Germinal center (tissue), 1 donor: Measurements from ENCODE around the gene MED13L.
"Not testable (repeated sequence)": the region's sequence is repeated elsewhere in the genome, so short reads cannot be mapped to it uniquely, and the experiment has no call there.

Experiments used
- DNase-seq: peaks from one replicate; pipeline ENCODE4 v3.0.0; 2012; ENCODE audit warnings: mixed read lengths, low spot score

Gene MED13L

DNA sequence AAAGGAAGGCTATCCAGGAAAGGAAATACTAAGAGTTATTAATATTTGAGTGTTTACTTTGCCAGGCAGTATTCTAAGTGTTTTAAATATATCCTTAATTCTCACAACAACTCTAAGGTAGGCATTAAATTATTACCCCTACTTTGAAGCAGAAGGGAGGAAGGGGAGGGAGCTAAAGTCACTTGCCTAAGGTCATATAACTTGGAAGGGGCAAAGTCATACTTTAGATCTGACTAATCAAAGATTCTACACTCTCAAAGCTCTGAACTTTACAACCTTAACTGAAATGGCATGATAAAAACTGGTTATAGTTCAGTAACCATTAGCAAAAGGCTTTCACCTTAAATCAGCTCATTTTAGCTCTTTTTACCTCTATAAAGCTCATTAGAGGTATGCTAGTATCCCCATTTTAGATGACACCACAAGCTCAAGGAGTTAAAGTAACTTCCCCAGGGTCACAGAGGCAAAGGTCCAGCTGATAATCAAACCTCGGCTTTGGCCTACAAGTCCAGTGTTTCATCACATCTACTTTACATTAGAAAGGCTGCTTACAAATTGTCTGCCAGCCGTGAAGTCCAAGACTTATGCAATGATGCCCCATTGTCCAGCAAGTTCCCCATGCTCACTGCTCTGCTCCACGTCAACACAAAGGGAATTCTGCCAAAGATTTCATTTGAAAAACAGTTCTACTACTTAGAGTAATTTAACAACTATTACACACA is 223.9 kb downstream of the MED13L start:
- DNase-seq = no peak

DNA sequence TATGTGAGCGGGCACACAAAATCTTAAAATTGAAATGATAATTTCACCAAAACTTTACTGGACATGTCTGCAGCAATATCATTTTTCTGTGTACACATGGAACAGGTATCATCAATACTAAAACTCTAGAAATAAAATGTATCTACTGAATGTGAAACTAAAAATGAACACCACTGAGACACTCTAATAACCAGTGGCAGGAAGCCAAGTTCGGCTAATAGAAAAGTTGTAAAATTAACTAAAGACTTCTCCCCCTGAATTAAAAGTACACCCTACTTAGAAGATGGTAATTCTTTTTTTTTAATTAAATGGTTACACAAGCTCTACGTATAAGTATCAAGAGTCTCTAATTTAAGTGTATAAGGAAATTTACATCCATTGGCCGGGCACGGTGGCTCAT is 227.2 kb downstream of the MED13L start:
- DNase-seq = no peak

DNA sequence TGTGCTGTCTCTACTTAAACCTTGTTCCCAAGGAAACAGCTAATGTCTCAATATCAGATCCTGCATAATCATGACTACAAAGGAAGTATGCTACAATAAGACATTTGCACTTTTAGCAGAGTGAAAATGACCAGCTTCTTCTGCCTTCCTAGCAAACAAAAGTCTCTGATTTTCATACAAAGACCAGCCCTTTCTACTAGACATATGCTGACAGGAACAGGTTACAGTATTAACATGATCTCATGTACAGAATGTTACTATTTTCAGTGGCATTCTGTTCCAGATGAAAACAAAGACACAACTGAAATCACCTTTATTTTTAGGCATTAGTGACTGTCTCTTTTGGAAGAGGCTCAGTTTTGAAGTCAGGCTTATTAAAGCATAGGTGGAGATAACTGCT is 228.6 kb downstream of the MED13L start:
- DNase-seq = no peak

DNA sequence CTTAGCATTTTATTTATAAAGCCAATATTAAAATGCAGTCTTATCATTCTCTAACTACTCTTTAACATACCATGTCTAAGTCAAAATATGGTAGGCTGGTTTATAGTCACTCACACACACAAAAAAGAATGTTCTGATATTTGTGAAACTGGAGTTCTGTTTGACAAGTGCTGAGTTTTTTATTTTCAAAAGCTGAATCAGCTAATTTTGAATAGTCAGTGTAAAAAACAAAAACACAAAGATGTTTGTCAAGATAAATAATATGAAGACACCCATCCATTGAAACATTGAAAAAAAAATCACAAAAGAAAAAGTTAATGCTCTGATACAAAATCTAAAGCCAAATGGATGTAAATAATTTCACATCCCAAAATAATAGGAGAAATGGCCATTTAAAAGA is 231.5 kb downstream of the MED13L start:
- DNase-seq = no peak

GRCh38 chr12:116045150-116045549 is 232.3 kb downstream of the MED13L start:
- DNase-seq = no peak

DNA sequence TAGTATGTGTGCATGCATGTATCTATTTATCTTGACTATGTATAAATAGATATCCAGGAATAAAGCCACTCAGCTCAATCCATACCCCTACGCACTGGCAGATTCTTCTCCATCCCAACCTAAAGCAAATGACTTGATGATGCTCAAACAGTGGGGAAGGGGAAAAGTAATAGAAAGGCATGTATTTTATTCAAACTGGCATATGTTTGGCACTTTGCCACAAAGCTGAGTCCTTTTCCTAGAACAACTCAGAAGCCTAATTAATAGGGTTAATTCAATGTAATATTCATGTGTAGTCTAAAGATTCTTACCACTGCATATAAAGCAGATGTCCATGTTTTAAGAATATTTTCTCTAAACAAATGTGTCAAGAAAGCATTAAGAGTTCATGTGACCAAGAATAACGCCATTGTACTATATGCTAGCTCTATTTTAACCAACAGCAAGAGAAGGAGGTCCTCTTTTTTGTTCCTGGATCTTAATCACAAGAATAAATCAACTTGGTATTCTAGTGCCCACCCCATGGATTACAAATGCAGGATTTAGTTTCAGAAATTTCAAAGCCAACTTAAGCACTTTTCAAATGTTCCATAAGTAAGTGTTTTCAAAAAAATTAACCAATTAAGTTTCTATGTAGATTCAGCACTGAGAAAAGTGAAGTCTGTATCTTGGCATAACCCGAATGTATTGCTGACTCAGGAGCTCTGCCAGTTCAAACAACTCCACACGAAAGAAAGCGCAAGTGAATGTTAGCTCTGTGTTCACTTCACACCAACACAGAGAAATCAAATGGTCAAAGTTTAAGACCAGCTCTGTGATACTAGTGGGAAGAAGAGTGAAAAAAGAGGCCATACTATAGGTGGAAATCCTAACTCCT is 233.6 kb downstream of the MED13L start:
- no peak for DNase-seq

GRCh38 chr12:116040402-116040801 is 237.1 kb downstream of the MED13L start:
- DNase-seq = no peak

GRCh38 chr12:116039081-116039480 is 238.4 kb downstream of the MED13L start:
- no peak for DNase-seq

- no peak for DNase-seq
Observed at GRCh38 chr12:116037941-116038837, 239.3 kb downstream of the MED13L start.

- no peak for DNase-seq
Observed at GRCh38 chr12:116033765-116034164, 243.7 kb downstream of the MED13L start.

GRCh38 chr12:116031624-116032023 is 245.9 kb downstream of the MED13L start:
- not testable (repeated sequence) for DNase-seq

DNA sequence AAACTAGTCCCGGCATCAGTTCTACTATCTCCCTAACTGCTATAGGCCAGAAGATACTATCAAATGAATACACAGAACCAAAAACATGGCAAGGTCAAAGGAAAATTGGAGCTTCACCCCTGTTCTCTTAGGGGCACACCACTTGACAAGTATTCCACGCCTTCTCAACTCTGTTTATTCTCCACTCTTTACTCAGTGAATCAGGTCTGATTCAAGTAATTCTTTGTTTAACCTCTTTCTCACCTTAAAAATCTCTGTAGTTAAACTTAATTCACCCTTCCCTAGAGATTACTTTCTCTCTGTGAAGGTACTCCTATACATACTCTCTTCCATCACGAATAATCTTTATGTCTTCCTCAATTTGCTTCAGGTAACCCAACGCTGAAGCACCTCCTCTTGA is 248.9 kb downstream of the MED13L start:
- DNase-seq = no peak

DNA sequence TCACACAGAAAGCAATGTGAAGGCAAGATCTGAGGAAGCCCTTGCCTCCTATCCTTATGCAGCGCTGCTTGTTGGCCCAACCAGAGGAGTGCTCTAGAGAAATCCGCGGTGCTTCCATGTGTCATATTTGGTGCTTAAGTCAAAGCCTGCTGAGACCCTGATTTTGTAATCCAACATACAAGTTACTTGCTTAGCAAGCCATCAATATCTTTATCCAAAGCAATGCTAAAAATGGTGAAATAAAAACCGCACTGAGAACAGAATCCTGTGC is 250.0 kb downstream of the MED13L start:
- no peak for DNase-seq

DNA sequence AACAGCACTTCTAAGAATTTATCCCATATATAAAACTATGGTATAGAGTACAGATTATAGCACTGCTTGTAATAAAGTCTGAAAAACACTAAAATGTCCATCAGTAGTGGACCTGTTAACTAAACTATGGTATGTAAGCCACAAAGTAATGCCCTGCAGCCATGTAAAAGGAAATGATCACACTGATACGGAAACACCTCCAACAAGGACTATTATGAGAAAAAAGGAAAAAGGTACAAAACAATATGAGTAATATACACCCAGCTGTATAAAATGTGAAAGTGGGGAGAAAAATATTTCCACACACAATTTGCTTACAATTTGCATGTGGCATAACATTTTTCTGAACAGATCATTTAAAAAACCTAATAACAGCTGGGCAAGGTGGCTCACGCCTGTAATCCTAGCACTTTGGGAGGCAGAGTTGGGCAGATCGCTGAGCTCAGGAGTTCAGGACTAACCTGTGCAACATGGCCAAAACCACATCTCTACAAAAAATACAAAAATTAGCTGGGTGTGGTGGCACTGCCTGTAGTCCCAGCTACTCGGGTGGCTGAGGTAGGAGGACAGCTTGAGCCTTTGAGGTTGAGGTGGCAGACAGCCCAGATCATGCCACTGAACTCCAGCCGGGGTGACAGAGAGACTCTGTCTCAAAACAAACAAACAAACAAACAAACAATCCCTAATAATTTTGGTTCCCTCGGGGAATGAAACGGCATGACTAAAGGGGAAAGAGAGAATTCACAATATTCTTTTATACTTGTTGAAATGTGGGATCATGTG is 250.5 kb downstream of the MED13L start:
- no peak for DNase-seq

DNA sequence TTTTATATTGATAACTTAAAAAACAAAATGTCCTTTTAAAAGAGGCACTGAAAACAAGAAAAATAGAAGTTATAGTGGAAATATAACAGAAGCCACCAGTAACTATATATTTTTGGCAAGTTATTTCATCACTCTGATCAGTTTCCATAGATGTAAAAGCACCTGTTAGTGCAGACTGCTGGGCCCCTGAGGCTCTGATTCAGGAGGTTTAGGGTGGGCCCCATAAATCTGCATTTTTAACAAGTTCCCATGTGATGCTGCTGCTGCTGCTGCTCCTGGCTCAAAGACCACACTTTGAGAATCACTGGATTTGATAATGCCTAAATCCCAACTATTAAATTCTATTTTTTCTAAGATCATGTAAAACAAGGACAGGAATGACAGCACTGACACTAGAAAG is 251.1 kb downstream of the MED13L start:
- DNase-seq = no peak

- no peak for DNase-seq
Observed at GRCh38 chr12:116024769-116025168, 252.7 kb downstream of the MED13L start.

GRCh38 chr12:116019415-116019814 is 258.1 kb downstream of the MED13L start:
- DNase-seq = no peak

GRCh38 chr12:116018282-116018681 is 259.2 kb downstream of the MED13L start:
- no peak for DNase-seq

GRCh38 chr12:116015525-116015924 is 262.0 kb downstream of the MED13L start:
- no peak for DNase-seq

- DNase-seq = no peak
Observed at GRCh38 chr12:116012757-116013156, 264.7 kb downstream of the MED13L start.

DNA sequence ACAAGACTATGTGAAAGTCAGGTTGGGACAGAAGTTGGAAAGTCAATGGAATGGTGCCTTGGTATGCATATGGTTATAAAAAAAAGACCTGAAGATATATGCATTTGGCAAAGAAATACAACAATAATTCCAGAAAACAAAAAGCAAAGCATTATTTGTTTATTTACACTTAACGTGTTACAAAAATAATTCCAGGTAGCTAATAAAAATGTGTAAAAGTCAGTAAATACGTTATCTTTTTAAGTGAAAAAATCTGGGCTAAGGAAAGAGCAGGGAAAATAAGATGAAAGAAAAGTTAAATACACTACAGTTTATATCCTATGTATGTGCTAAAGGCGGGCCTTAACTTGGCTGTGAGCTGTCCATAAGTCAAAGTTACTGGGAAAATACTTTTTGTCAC is 266.3 kb downstream of the MED13L start:
- no peak for DNase-seq

GRCh38 chr12:116010467-116010866 is 267.0 kb downstream of the MED13L start:
- DNase-seq = no peak
